Retina (tissue), 1 donor: Measurements from ENCODE around the gene RASGRF2.
A peak's percentile ranks its signal among the peaks of the same experiment; 100 is the strongest.

Source experiments
- DNase-seq: peaks from one replicate; pipeline ENCODE4 v3.0.0-alpha.2; 2016

RASGRF2 gene

GRCh38 chr5:81180780-81181460 lies 220.8 kb downstream of the RASGRF2 start:
- DNase-seq: no peak

DNA sequence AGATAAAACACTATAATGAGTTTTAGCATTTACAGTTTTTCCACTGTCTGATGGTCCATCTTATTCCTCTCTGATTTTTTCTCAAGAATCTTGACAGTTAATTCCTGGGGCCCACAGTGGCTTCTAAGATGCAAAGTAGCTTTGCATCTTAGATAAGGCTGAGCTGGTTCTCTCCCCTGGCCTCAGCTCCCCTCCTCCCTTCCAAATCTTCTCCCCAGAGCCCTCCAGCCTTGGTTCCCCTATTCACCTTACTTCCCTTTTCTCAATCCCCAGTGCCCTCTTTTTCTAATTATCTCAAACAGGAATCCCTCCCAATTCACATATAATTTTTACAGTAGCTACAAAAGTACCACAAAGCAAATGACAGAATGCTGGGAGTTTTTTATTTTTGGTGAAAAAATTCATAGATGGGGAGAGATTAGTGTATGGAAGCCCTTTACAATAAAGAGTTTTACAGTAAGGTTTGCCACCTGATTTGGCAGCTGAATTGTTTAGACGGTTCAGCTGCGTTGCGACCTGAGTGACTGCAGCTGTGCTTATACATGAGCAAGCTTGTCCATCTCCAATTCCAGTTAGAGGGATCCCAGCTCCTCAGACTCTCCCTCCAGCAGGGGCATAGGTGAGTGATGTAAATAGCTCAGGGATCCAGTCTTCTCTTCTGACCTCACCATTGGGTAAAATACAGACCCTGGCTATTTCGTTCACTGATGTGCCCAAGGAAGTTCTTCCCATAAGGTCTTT lies 221.6 kb downstream of the RASGRF2 start:
- DNase-seq: no peak

DNA sequence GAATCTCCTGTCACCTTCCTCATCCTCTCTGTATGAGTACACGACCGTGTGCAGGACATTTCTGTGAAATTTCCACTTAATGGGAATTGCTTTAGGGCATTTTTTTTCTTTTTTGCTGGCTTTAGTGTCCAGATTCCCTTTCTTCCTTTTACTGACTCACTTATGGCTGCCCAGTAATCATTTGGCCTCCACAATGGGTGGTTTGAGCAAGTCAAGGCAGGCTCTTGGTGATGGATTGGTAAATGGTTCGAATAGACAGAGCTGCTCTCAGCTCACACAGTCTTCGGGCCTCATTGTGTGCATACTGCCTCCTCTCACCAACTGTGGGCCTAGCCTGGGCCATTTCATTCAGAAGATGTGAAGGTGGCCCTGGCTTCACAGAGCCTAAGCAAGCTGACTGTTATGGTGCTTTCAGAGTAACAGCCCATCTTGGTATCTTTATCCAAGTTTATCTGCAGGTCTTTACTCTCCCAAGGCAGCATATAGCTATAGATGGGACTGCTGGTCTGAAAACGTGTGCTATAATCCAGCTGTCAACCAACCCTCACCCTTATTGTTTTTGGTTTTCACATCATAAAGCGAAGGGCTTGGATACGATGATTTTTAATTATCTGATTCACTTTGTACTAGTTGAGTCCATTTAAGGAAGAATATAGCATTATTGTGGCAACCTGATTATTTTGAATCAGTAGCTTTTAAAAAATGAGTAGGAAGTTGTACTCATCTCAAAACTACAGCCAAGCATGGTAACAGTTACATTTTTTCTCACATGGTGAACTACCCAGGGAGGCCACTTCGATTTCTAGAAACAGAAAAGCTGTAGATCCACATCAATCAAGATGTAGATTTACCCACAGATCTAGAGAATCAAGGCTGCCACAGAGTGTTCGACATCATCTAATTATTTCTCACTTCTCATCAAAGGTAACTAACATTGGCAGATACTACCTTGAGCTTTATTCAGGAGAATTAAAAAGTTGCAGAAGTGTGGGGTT lies 222.5 kb downstream of the RASGRF2 start:
- DNase-seq: no peak

DNA sequence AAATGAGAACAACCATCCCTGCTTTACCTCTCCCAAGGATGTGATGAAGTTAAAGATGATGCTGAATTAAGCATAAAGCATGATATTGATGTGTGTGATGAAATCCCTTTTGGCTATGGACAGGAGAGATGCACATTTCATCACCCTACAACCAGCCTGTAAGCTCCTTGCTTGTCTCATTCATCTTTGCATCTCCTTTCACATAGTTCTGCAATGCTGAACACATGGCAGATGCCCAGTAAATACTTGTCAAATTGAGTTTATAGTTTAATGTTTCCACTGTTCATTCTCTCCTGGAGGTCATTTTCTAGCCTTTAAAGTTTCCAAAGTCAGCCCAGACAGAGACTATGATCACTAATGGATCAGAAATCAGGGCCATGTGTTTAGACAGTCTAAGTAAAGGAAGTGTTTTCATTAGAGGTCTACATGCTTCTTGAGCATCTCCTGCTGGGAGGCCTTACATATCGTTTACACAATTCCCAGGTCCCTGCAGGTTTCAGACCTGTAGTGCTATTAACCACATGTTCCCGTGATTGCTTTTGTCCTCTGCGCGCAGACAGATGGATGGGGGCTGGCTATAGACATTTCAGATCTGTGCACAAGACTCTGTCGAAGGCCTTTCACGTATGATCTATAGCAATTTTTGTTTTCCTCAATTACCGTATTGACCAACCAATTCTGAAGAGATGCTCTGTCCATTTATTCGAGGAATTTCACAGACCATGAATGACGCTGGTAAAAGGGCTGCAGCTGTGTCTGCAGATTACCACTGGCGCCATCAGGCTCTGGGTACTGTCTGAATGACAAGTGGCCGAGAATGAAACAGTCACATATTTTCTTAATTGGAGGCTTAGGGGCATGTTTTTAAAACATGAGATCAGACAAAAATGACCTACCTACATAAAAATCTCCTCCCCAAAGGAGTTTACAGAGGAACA lies 223.9 kb downstream of the RASGRF2 start:
- peak; percentile 40 for DNase-seq

DNA sequence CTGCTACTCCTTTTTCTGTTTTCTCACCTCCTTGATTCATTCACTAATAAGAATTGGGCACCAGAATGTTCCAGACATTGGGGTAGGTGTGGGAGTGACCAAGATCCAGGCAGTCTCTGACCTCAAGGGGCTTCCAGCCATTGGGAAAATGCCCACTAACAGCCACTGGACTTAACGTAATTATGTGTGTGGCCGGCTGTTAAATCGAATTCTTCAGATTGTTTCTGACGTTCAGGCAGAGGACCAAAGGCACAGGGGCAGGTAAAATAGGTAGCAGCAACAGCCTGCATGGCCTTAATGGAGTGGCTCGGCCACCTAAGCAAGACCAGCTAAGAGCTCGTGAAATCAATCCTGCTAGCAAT lies 224.6 kb downstream of the RASGRF2 start:
- no peak for DNase-seq

- DNase-seq: no peak
These were observed 227.7 kb downstream of the RASGRF2 start for GRCh38 chr5:81187885-81188284.

- DNase-seq: no peak
These were observed 228.8 kb downstream of the RASGRF2 start for GRCh38 chr5:81188962-81189361.

GRCh38 chr5:81189875-81190498 lies 229.8 kb downstream of the RASGRF2 start:
- DNase-seq: no peak

DNA sequence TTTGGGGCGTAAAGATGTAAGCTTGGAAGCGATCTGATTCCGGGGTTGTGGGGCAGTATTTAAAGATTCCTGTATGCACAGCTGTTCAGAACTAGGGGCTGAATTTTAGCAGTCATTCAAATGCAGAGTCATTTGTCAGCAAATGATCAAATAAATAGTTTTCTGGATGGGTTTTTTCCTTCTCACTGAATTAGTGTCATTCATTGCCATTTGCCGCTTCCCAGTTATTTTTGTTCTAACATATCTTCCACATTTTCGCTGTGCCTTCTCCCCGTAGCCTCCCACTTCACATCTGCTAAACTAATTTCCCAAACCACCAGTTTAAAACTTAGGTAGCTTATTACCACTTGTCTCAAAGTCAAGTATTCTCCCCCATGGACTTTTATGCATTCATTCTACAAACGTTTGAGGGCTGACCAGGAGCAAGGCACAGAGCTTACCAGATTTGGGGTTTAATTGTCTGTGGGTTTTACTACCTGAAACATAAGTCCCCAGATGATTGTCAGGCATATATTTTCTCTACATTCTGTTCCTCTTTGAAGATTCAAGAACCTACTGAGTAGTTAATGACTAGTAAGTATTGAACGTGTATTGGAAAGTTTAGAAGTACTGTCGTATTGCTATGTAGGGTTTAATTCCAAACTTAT lies 231.7 kb downstream of the RASGRF2 start:
- DNase-seq: no peak

GRCh38 chr5:81192373-81192750 lies 232.2 kb downstream of the RASGRF2 start:
- DNase-seq: no peak

- DNase-seq: peak; percentile 92
These were observed 234.6 kb downstream of the RASGRF2 start for GRCh38 chr5:81194633-81195334.

DNA sequence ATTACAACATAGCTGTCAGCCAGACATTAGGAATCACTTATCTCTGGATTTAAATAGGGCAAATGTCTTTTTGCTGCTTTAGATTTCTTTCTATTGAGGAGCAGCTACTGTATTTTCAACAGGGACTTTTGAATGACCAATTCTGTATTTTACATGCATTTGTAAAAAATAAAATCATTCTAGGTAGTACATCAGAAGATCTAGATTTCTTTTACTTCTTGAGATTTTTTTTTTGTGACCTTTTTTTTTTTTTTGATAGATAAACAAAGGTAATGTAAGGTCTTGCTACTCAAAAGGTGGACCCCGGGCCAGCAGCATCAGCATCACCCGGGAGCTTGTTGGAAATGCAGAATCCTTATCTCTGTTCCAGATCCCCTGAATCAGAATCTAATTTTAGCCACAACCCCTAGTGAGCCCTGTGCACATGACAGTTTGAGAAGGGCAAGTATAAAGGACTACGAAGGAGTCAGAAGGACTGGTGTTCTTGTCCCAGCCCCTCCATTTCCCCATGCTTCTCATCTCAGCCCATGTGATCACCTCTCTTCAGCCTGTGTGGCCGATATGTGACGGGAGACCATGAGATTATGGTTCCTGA lies 235.3 kb downstream of the RASGRF2 start:
- DNase-seq: no peak

DNA sequence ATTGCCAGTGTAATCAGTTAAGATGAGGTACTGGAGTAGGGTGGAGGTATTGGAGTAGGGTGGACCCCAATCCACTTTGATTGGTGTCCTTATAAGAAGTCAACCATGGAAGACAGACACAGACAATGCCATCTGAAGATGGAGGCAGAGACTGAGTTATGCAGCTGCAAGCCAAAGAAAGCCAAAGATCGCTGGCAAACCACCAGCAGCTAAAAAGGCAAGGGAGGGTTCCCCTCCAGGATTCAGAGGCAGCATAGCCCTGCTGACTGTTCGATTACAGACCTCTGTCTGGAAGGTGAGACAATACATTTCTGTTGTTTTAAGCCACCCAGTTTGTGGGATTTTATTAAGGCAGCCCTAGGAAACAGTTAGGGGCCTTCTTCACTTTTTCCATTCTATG lies 242.5 kb downstream of the RASGRF2 start:
- DNase-seq: no peak

- no peak for DNase-seq
These were observed 243.6 kb downstream of the RASGRF2 start for GRCh38 chr5:81203729-81204128.

DNA sequence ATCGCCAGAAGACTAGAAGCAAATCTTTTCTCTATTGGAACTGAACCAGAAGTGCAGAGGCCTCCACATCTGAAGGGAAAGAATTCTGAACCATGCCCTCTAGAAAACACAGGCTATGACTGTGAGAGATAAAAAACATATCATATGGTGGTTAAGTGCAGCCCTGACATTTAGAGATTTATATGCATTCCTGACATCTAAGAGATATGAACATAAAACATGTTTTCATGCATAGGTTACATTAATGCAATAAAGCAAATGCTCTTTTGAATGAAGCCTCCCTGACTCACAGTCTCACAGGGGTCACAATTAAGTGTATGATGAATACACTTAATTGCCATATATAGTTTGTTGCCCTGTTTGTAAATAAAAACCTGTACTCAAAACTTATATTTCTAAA lies 244.0 kb downstream of the RASGRF2 start:
- DNase-seq: no peak

GRCh38 chr5:81205058-81205457 lies 244.9 kb downstream of the RASGRF2 start:
- DNase-seq: no peak

DNA sequence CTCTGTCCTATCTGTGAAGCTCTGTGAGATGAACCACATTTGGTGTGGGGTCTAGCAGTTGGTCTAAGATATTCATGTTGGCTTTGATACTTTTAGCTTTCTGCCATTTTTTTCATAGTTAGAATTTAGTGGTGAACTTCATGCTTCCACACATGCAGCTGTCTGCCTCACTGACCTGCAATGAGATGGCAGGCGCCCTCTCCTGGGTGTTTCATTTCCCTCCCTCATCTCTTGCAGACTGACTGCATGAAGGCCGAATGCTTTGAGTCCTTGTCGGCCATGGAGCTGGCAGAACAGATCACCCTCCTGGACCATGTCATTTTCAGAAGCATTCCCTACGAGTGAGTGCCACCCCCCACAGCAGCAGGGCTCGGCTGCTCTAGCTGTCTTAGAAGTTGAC lies 246.8 kb downstream of the RASGRF2 start:
- no peak for DNase-seq

DNA sequence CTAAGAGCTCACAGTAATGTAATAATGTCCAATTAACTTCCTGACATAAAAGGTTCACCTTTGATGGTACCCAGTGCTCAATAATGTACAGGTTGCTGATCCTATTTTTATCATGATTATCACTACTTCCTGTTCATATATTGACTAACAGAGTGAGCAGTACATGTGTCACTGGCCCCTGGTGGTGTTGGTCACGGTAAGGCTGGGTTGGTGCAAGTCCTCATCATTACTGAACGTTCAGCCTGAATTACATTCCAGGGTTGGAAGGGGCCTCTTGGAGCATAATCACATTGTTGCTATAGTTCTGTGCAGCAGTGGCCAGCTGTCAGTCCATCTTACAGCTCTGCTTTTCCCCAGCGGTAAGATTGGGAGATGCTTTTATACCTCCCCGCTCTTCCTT lies 248.7 kb downstream of the RASGRF2 start:
- DNase-seq: no peak

DNA sequence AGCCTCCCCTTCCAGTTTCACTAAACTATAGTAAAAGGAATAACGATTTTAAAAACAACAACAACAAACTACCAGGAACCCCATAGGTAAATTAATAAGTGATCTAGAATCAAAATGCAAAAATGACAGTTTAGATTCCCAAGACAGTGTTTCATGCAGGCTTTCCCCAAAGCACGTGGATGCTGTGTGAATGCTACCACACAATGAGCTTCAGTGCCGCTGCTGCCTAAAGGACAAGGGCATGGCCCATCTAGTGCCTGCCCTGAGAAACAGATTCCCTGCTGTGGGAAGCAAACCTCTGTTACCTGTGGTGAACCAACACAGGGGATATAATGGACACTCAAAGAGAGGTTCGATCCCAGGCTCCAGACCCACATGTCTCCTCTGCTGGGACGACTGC lies 249.2 kb downstream of the RASGRF2 start:
- DNase-seq: no peak

- no peak for DNase-seq
These were observed 249.8 kb downstream of the RASGRF2 start for GRCh38 chr5:81209869-81210493.
